Measurements from ENCODE around the gene SLCO3A1. TPM values are rescaled to one million over a fixed set of nuclear protein-coding genes. Genes with fewer than 3 reads are reported as not detected.
"Not testable (repeated sequence)": the region's sequence is repeated elsewhere in the genome, so short reads cannot be mapped to it uniquely, and the experiment has no call there.

Gene SLCO3A1
- total RNA-seq, 3 donors from 2014 or later: 8.5 to 14.1 (median 13.6) TPM

- no peaks in the 10 kb centered on the region for H3K36me3 ChIP-seq
- H3K4me3 ChIP-seq: no peak overlapping the region
- TF ChIP-seq POLR2A (IDR thresholded peaks at IDR 0.05) (no peak), CTCF (IDR thresholded peaks at IDR 0.05) (no peak), POLR2AphosphoS5 (IDR thresholded peaks at IDR 0.05) (no peak)
- intact Hi-C loops (cut with DNase I; ENCODE audit: low total_unique reads): no loop called here
- no peaks in the 10 kb centered on the region for H3K27me3 ChIP-seq
- H3K4me1 ChIP-seq: peaks cover 0 to 7% of the 10 kb centered on the region in 2 donors
- H3K9me3 ChIP-seq: no peaks in the 10 kb centered on the region
- peak overlapping the region; percentile 29 to 59 for H3K27ac ChIP-seq
- DNase-seq (ENCODE audit: low spot score in 2 of 2): peak in 1 of 2 donors; percentile 74
These were observed 99.9 kb downstream of the SLCO3A1 start for GRCh38 chr15:91953432-91953831.

GRCh38 chr15:91954292-91954691 lies 100.8 kb downstream of the SLCO3A1 start:
- H3K4me1 ChIP-seq: peaks cover 0 to 6% of the 10 kb centered on the region in 2 donors
- TF ChIP-seq POLR2AphosphoS5 (IDR thresholded peaks at IDR 0.05) (no peak), CTCF (IDR thresholded peaks at IDR 0.05) (peak in 1 of 3 donors; percentile 33), POLR2A (IDR thresholded peaks at IDR 0.05) (no peak)
- no peak for DNase-seq (ENCODE audit: low spot score in 2 of 2)
- H3K4me3 ChIP-seq: no peak overlapping the region
- no peaks in the 10 kb centered on the region for H3K9me3 ChIP-seq
- no peaks in the 10 kb centered on the region for H3K27me3 ChIP-seq
- H3K27ac ChIP-seq: peak overlapping the region in 1 of 2 donors; percentile 59
- no peaks in the 10 kb centered on the region for H3K36me3 ChIP-seq
- intact Hi-C loops (cut with DNase I; ENCODE audit: low total_unique reads): no loop called here

- H3K27ac ChIP-seq: peak overlapping the region; percentile 67 to 81
- no peaks in the 10 kb centered on the region for H3K9me3 ChIP-seq
- intact Hi-C loops (cut with DNase I; ENCODE audit: low total_unique reads): no loop called here
- H3K4me3 ChIP-seq: no peak overlapping the region
- peaks cover 0 to 6% of the 10 kb centered on the region in 2 donors for H3K4me1 ChIP-seq
- peak in 1 of 2 donors; percentile 69 for DNase-seq (ENCODE audit: low spot score in 2 of 2)
- no peaks in the 10 kb centered on the region for H3K27me3 ChIP-seq
- TF ChIP-seq CTCF (IDR thresholded peaks at IDR 0.05) (no peak), POLR2A (IDR thresholded peaks at IDR 0.05) (no peak), POLR2AphosphoS5 (IDR thresholded peaks at IDR 0.05) (no peak)
- no peaks in the 10 kb centered on the region for H3K36me3 ChIP-seq
These were observed 102.7 kb downstream of the SLCO3A1 start for GRCh38 chr15:91956026-91956723.

GRCh38 chr15:91961357-91961756 lies 107.8 kb downstream of the SLCO3A1 start:
- H3K27me3 ChIP-seq: no peaks in the 10 kb centered on the region
- H3K4me3 ChIP-seq: no peak overlapping the region
- H3K4me1 ChIP-seq: no peaks in the 10 kb centered on the region
- H3K36me3 ChIP-seq: no peaks in the 10 kb centered on the region
- no peak overlapping the region for H3K27ac ChIP-seq
- no peak for DNase-seq (ENCODE audit: low spot score in 2 of 2)
- intact Hi-C loops (cut with DNase I; ENCODE audit: low total_unique reads): no loop called here
- no peaks in the 10 kb centered on the region for H3K9me3 ChIP-seq
- no peak for TF ChIP-seq POLR2A (IDR thresholded peaks at IDR 0.05)
- TF ChIP-seq POLR2AphosphoS5 (IDR thresholded peaks at IDR 0.05): no peak
- TF ChIP-seq CTCF (IDR thresholded peaks at IDR 0.05): no peak

- H3K27ac ChIP-seq; H3K27me3 ChIP-seq; intact Hi-C loops (cut with DNase I; ENCODE audit: low total_unique reads); DNase-seq (ENCODE audit: low spot score in 2 of 2); H3K4me1 ChIP-seq; H3K9me3 ChIP-seq; H3K36me3 ChIP-seq; H3K4me3 ChIP-seq: not testable (repeated sequence)
These were observed 110.2 kb downstream of the SLCO3A1 start for GRCh38 chr15:91963747-91964146.
